GM23338 (cell line): Measurements from ENCODE around the gene RNF223. TPM values are rescaled to one million over a fixed set of nuclear protein-coding genes. Genes with fewer than 3 reads are reported as not detected.

Experiments used
- ATAC-seq: fragments of 200-7000 bp; cut with Tn5 transposase; 3 replicates; pipeline ENCODE4 v1.9.1; 2020
- DNase-seq: peaks from one replicate; pipeline ENCODE4 v3.0.0-alpha.2; 2015; ENCODE audit warnings: low spot score
- H2AFZ ChIP-seq: fragments of 200-600 bp; sonication (generic); 2 replicates; pipeline ENCODE4 v1.8.0; 2016; ENCODE audit warnings: antibody characterized with exemption, mild to moderate bottlenecking, moderate library complexity
- H3F3A ChIP-seq: fragments of 200-600 bp; sonication (generic); replicated peaks from 2 replicates; pipeline ENCODE4 v1.8.0; 2017; ENCODE audit warnings: antibody characterized with exemption, mixed run types, low read depth
- H3K27ac ChIP-seq: fragments of 200-600 bp; sonication (generic); 2 replicates; pipeline ENCODE4 v1.6.1; 2016; ENCODE audit warnings: low read depth
- H3K27me3 ChIP-seq: fragments of 200-600 bp; sonication (generic); 2 replicates; pipeline ENCODE4 v1.8.0; 2016; ENCODE audit warnings: mild to moderate bottlenecking, mixed run types, moderate library complexity; ENCODE audit not compliant: insufficient read depth
- H3K36me3 ChIP-seq: fragments of 200-600 bp; sonication (generic); 2 replicates; pipeline ENCODE4 v1.8.0; 2016; ENCODE audit warnings: mild to moderate bottlenecking; ENCODE audit not compliant: insufficient read depth
- H3K4me1 ChIP-seq: fragments of 200-600 bp; sonication (generic); 2 replicates; pipeline ENCODE4 v1.8.0; 2016; ENCODE audit warnings: mild to moderate bottlenecking, moderate library complexity; ENCODE audit not compliant: insufficient read depth
- H3K4me2 ChIP-seq: fragments of 200-600 bp; sonication (generic); 2 replicates; pipeline ENCODE4 v1.7.1; 2017; ENCODE audit warnings: mixed run types
- H3K4me3 ChIP-seq: fragments of 200-600 bp; sonication (generic); 2 replicates; pipeline ENCODE4 v1.6.1; 2016; ENCODE audit warnings: mixed run types
- H3K79me2 ChIP-seq: fragments of 200-600 bp; sonication (generic); replicated peaks from 2 replicates; pipeline ENCODE4 v1.8.0; 2017; ENCODE audit warnings: mild to moderate bottlenecking; ENCODE audit not compliant: insufficient read depth
- H3K9me2 ChIP-seq: fragments of 200-600 bp; sonication (generic); 2 replicates; pipeline ENCODE4 v1.8.0; 2017; ENCODE audit not compliant: insufficient read depth
- H4K20me1 ChIP-seq: fragments of 200-600 bp; sonication (generic); replicated peaks from 2 replicates; pipeline ENCODE4 v1.8.0; 2017; ENCODE audit warnings: mild to moderate bottlenecking; ENCODE audit not compliant: insufficient read depth
- H3K27ac Mint-ChIP-seq: 2 replicates; pipeline ENCODE4 v1.8.0; 2020; ENCODE audit warnings: inconsistent platforms, mild to moderate bottlenecking, moderate library complexity, mixed read lengths
- H3K27me3 Mint-ChIP-seq: 3 replicates; pipeline ENCODE4 v1.8.0; 2022; ENCODE audit warnings: low read depth, mild to moderate bottlenecking, moderate library complexity, mixed read lengths, inconsistent platforms; ENCODE audit not compliant: insufficient read depth, poor library complexity
- H3K36me3 Mint-ChIP-seq: 3 replicates; pipeline ENCODE4 v1.8.0; 2021; ENCODE audit warnings: low read depth, mild to moderate bottlenecking, inconsistent platforms, moderate library complexity, mixed read lengths
- H3K4me1 Mint-ChIP-seq: 3 replicates; pipeline ENCODE4 v1.8.0; 2020; ENCODE audit warnings: mild to moderate bottlenecking, inconsistent platforms, mixed read lengths
- H3K4me3 Mint-ChIP-seq: 3 replicates; pipeline ENCODE4 v1.8.0; 2021; ENCODE audit warnings: moderate library complexity, mild to moderate bottlenecking, inconsistent platforms, mixed read lengths
- H3K9me3 Mint-ChIP-seq: 3 replicates; pipeline ENCODE4 v1.8.0; 2020; ENCODE audit warnings: moderate library complexity, mild to moderate bottlenecking, inconsistent platforms, mixed read lengths
- CREB1 ChIP-seq: fragments of 250-450 bp; sonication (Bioruptor Pico); IDR thresholded peaks from 2 replicates; pipeline ENCODE4 v1.5.0; 2020; ENCODE audit warnings: low read depth, mild to moderate bottlenecking, moderate library complexity
- EZH2 ChIP-seq: fragments of 200-600 bp; sonication (generic); IDR thresholded peaks from one replicate; pipeline ENCODE4 v1.8.0; 2017; ENCODE audit warnings: antibody characterized with exemption, mild to moderate bottlenecking, low read depth; ENCODE audit not compliant: unreplicated experiment
- EZH2phosphoT487 ChIP-seq: fragments of 200-600 bp; sonication (generic); IDR thresholded peaks from one replicate; pipeline ENCODE4 v1.8.1; 2018; ENCODE audit warnings: antibody characterized with exemption; ENCODE audit not compliant: unreplicated experiment
- JUNB ChIP-seq: IDR thresholded peaks from one replicate; pipeline ENCODE4 v1.6.1; 2016; ENCODE audit warnings: antibody characterized with exemption; ENCODE audit not compliant: unreplicated experiment
- NANOG ChIP-seq: IDR thresholded peaks from 2 replicates; pipeline ENCODE4 v1.6.1; 2016; ENCODE audit warnings: antibody characterized with exemption, borderline replicate concordance
- POLR2AphosphoS5 ChIP-seq: IDR thresholded peaks from 2 replicates; pipeline ENCODE4 v1.6.1; 2016; ENCODE audit warnings: antibody characterized with exemption, low read depth
- STAT1 ChIP-seq: IDR thresholded peaks from one replicate; pipeline ENCODE4 v1.6.1; 2016; ENCODE audit warnings: antibody characterized with exemption; ENCODE audit not compliant: unreplicated experiment
- ZNF114 ChIP-seq: fragments of 250-450 bp; sonication (Bioruptor Pico); IDR thresholded peaks from 2 replicates; pipeline ENCODE4 v1.5.0; 2020; ENCODE audit warnings: mild to moderate bottlenecking, moderate library complexity
- ZNF331 ChIP-seq: fragments of 250-450 bp; sonication (Bioruptor Pico); IDR thresholded peaks from 2 replicates; pipeline ENCODE4 v1.5.0; 2020; ENCODE audit warnings: low read depth, mild to moderate bottlenecking, moderate library complexity
- polyA plus RNA-seq: library from polyadenylated mRNA; unstranded; fragments of >200 nt; fragmentation: Nextera tagmentation; extraction: Ambion mirVana; gene quantifications from 2 replicates; pipeline ENCODE4 v1.2.1, GENCODE V29; 2016
- total RNA-seq: library from RNA; depleted of rRNA; stranded (reverse); fragments of >200 nt; shearing (Covaris generic); gene quantifications from 2 replicates; pipeline ENCODE4 v1.2.3, GENCODE V29; 2014
- TF ChIP-seq, protein P1 (sequence below): IDR thresholded peaks from 2 replicates; pipeline ENCODE4 v1.6.1; 2016; ENCODE audit warnings: antibody characterized with exemption
- TF ChIP-seq, protein P2 (sequence below): IDR thresholded peaks from one replicate; pipeline ENCODE4 v1.6.1; 2018; ENCODE audit warnings: antibody characterized with exemption; ENCODE audit not compliant: unreplicated experiment

RNF223 gene
- total and polyA plus RNA-seq, 2 experiments from 2014 or later, result not detected

DNA sequence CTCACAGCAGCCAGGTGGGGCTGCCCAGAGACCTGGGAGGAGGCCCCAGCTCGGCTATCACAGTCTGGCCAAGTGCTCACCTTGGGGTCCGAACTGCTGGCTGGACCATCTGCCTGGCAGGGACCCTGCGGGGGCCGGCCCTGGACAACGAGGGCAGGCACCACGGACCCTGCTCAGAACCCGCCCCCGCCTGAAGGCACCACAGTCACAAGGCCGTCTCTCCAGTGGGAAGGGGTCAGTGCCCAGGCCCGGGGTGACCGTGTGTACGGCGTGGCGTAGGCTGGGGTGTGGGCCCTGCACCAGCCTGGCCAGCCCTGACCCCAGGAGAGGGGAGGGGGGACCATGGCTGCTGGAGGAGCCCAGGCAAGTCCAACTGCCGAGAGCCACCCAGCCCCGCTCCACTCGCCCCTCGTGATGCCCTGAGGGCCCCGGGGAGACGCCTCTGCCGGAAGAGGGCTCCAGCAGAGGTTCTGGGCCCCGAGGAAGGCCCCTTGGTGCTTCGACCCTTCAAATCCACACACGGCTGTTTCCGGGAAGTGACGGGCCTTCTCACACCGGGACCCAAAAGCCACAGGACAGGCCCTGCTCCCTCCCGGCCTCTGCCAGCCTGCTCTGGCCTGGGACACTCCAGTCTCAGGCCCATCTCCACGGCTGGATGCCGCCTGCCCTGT lies 11.2 kb upstream of the RNF223 start:
- Mint-ChIP-seq H3K27me3 (peaks cover 7% of the 10 kb centered on the region), H3K27ac (no peak overlapping the region), H3K36me3 (no peaks in the 10 kb centered on the region), H3K4me3 (no peak overlapping the region), H3K4me1 (no peaks in the 10 kb centered on the region), H3K9me3 (no peaks in the 10 kb centered on the region)
- Histone ChIP-seq H3K4me1 (no peaks in the 10 kb centered on the region), H2AFZ (no peak overlapping the region), H3K27me3 (no peaks in the 10 kb centered on the region), H4K20me1 (no peaks in the 10 kb centered on the region), H3K36me3 (no peaks in the 10 kb centered on the region), H3F3A (no peaks in the 10 kb centered on the region), H3K79me2 (no peaks in the 10 kb centered on the region), H3K9me2 (no peaks in the 10 kb centered on the region), H3K4me3 (no peak overlapping the region), H3K4me2 (no peak overlapping the region), H3K27ac (no peak overlapping the region)
- TF ChIP-seq JUNB (no peak), CREB1 (CRISPR knock-in tag) (no peak), ZNF114 (no peak), EZH2phosphoT487 (no peak), EZH2 (no peak), NANOG (no peak), POLR2AphosphoS5 (no peak)
- TF ChIP-seq, protein P1, sequence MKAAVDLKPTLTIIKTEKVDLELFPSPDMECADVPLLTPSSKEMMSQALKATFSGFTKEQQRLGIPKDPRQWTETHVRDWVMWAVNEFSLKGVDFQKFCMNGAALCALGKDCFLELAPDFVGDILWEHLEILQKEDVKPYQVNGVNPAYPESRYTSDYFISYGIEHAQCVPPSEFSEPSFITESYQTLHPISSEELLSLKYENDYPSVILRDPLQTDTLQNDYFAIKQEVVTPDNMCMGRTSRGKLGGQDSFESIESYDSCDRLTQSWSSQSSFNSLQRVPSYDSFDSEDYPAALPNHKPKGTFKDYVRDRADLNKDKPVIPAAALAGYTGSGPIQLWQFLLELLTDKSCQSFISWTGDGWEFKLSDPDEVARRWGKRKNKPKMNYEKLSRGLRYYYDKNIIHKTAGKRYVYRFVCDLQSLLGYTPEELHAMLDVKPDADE, result no peak
- no peak for ATAC-seq
- no peak for DNase-seq

DNA sequence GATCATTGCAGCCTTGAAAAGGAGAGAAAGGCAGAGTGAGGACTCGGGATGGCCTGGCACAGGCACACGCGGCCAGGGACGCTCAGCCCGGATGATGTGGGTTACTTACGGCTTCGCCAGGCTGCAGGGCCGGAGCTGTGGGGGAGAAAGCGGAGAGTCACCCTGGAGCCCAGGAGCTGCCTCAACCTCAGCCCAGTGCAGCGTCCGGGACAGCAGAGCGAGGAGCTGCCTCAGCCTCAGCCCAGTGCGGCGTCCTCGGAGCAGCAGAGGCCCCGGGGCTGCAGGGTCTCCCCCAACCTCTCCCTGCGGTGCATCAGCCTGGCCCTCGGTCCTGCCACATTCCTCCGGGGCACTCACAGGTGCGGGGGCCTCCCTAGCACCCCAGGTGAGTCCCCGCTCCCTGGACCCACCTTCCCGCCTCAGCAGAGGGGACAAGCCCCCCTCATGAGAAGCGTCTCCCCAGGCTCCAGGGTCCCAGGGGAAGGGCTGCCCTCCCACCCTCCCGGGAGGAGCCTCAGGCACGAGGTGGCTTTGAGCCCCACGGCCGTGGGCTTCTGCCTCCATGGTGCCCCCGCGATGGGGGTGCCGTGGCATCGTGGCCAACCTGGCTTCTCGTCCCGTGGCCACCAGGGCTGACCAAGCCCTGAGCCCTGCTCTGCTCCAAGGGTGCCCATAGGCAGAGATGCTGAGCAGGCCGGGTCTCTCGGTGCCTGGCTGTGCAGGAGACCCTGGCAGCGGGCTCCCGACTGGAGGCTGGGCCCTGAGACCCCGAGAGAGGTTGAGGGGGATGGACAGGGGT lies 10.5 kb upstream of the RNF223 start:
- no peaks in the 10 kb centered on the region for H3F3A ChIP-seq
- no peaks in the 10 kb centered on the region for H3K4me1 Mint-ChIP-seq
- H3K27ac Mint-ChIP-seq, result no peak overlapping the region
- no peak overlapping the region for H3K4me2 ChIP-seq
- no peak overlapping the region for H3K4me3 ChIP-seq
- no peaks in the 10 kb centered on the region for H3K36me3 Mint-ChIP-seq
- H3K79me2 ChIP-seq, result no peaks in the 10 kb centered on the region
- H3K9me2 ChIP-seq, result no peaks in the 10 kb centered on the region
- H3K27me3 Mint-ChIP-seq, result peaks cover 9% of the 10 kb centered on the region
- H3K4me3 Mint-ChIP-seq, result no peak overlapping the region
- H3K4me1 ChIP-seq, result no peaks in the 10 kb centered on the region; the same call in 1 of the 2 replicates
- no peak overlapping the region for H2AFZ ChIP-seq
- H3K27me3 ChIP-seq, result no peaks in the 10 kb centered on the region
- no peak for TF ChIP-seq EZH2
- TF ChIP-seq STAT1, result no peak
- TF ChIP-seq, protein P1, result no peak
- TF ChIP-seq ZNF114, result no peak
- TF ChIP-seq, protein P2, sequence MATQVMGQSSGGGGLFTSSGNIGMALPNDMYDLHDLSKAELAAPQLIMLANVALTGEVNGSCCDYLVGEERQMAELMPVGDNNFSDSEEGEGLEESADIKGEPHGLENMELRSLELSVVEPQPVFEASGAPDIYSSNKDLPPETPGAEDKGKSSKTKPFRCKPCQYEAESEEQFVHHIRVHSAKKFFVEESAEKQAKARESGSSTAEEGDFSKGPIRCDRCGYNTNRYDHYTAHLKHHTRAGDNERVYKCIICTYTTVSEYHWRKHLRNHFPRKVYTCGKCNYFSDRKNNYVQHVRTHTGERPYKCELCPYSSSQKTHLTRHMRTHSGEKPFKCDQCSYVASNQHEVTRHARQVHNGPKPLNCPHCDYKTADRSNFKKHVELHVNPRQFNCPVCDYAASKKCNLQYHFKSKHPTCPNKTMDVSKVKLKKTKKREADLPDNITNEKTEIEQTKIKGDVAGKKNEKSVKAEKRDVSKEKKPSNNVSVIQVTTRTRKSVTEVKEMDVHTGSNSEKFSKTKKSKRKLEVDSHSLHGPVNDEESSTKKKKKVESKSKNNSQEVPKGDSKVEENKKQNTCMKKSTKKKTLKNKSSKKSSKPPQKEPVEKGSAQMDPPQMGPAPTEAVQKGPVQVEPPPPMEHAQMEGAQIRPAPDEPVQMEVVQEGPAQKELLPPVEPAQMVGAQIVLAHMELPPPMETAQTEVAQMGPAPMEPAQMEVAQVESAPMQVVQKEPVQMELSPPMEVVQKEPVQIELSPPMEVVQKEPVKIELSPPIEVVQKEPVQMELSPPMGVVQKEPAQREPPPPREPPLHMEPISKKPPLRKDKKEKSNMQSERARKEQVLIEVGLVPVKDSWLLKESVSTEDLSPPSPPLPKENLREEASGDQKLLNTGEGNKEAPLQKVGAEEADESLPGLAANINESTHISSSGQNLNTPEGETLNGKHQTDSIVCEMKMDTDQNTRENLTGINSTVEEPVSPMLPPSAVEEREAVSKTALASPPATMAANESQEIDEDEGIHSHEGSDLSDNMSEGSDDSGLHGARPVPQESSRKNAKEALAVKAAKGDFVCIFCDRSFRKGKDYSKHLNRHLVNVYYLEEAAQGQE, result no peak
- no peak for TF ChIP-seq CREB1 (CRISPR knock-in tag)
- no peak for TF ChIP-seq ZNF331 (CRISPR knock-in tag)
- no peak for TF ChIP-seq JUNB
- DNase-seq, result no peak
- H3K9me3 Mint-ChIP-seq, result no peaks in the 10 kb centered on the region
- ATAC-seq, result no peak
- no peaks in the 10 kb centered on the region for H3K36me3 ChIP-seq
- no peak overlapping the region for H3K27ac ChIP-seq
- H4K20me1 ChIP-seq, result no peaks in the 10 kb centered on the region
